Trophoblast cell (in vitro differentiated cells and primary cell): Measurements from ENCODE around the gene MPZL3.
"Not testable (repeated sequence)": the region's sequence is repeated elsewhere in the genome, so short reads cannot be mapped to it uniquely, and the experiment has no call there.

ENCODE experiments used
- DNase-seq, 2 donors: peaks; one replicate each; pipeline ENCODE4 v3.0.0-alpha.2; 2016
- H2AFZ ChIP-seq: 2 replicates; pipeline ENCODE4 v1.6.1; 2013; ENCODE audit warnings: low read length, moderate library complexity, mild to moderate bottlenecking; ENCODE audit not compliant: insufficient read depth, poor library complexity
- H2AK5ac ChIP-seq: 2 replicates; pipeline ENCODE4 v1.6.1; 2013; ENCODE audit warnings: mild to moderate bottlenecking, low read length
- H2BK120ac ChIP-seq: 2 replicates; pipeline ENCODE4 v1.6.1; 2013; ENCODE audit warnings: low read length, mild to moderate bottlenecking, moderate library complexity; ENCODE audit not compliant: insufficient read depth, poor library complexity
- H2BK12ac ChIP-seq: 2 replicates; pipeline ENCODE4 v1.6.1; 2013; ENCODE audit warnings: mild to moderate bottlenecking, low read length, moderate library complexity
- H2BK5ac ChIP-seq: 2 replicates; pipeline ENCODE4 v1.6.1; 2013; ENCODE audit warnings: low read length, low read depth, moderate library complexity, mild to moderate bottlenecking; ENCODE audit not compliant: poor library complexity
- H3K14ac ChIP-seq: 2 replicates; pipeline ENCODE4 v1.6.1; 2013; ENCODE audit warnings: mild to moderate bottlenecking, low read length
- H3K18ac ChIP-seq: 2 replicates; pipeline ENCODE4 v1.6.1; 2013; ENCODE audit warnings: mild to moderate bottlenecking, low read length
- H3K23ac ChIP-seq: 2 replicates; pipeline ENCODE4 v1.6.1; 2013; ENCODE audit warnings: low read length
- H3K27ac ChIP-seq: 2 replicates; pipeline ENCODE4 v1.5.1; 2013; ENCODE audit warnings: low read depth, mild to moderate bottlenecking, inconsistent platforms, low read length, moderate library complexity
- H3K27me3 ChIP-seq: 2 replicates; pipeline ENCODE4 v1.6.1; 2013; ENCODE audit warnings: inconsistent platforms, mild to moderate bottlenecking, low read length, moderate library complexity; ENCODE audit not compliant: insufficient read depth
- H3K36me3 ChIP-seq, 2 experiments: 1 replicate in 1 of 2; 2 replicates in 1 of 2; pipeline ENCODE4 v1.6.1; 2013; ENCODE audit warnings: low read length in 2 of 2, mild to moderate bottlenecking in 2 of 2, moderate library complexity in 1 of 2; ENCODE audit not compliant: insufficient read depth in 2 of 2, control insufficient read depth in 1 of 2
- H3K4ac ChIP-seq: 2 replicates; pipeline ENCODE4 v1.6.1; 2013; ENCODE audit warnings: low read depth, mild to moderate bottlenecking, low read length, moderate library complexity
- H3K4me1 ChIP-seq, 2 experiments: 1 replicate in 1 of 2; 2 replicates in 1 of 2; pipeline ENCODE4 v1.6.1; 2013; ENCODE audit warnings: low read length in 2 of 2, mild to moderate bottlenecking in 2 of 2, moderate library complexity in 1 of 2; ENCODE audit not compliant: insufficient read depth in 2 of 2, control insufficient read depth in 1 of 2
- H3K4me2 ChIP-seq: 2 replicates; pipeline ENCODE4 v1.6.1; 2013; ENCODE audit warnings: inconsistent platforms, mild to moderate bottlenecking, low read length, moderate library complexity
- H3K4me3 ChIP-seq: 2 replicates; pipeline ENCODE4 v1.5.1; 2013; ENCODE audit warnings: mild to moderate bottlenecking, low read depth, low read length, inconsistent platforms
- H3K79me1 ChIP-seq: one replicate; pipeline ENCODE4 v1.6.1; 2013; ENCODE audit warnings: low read length
- H3K79me2 ChIP-seq: 2 replicates; pipeline ENCODE4 v1.6.1; 2013; ENCODE audit warnings: low read length, mild to moderate bottlenecking; ENCODE audit not compliant: control insufficient read depth, insufficient read depth, poor library complexity
- H3K9ac ChIP-seq: 2 replicates; pipeline ENCODE4 v1.6.1; 2013; ENCODE audit warnings: mild to moderate bottlenecking, low read length
- H3K9me3 ChIP-seq: 2 replicates; pipeline ENCODE4 v1.6.1; 2013; ENCODE audit warnings: low read depth, mild to moderate bottlenecking, control low read depth, inconsistent platforms, low read length; ENCODE audit not compliant: insufficient read depth
- H4K12ac ChIP-seq: 2 replicates; pipeline ENCODE4 v1.6.1; 2013; ENCODE audit warnings: low read depth, mild to moderate bottlenecking, low read length, moderate library complexity
- H4K8ac ChIP-seq: 2 replicates; pipeline ENCODE4 v1.6.1; 2013; ENCODE audit warnings: low read depth, mild to moderate bottlenecking, low read length, moderate library complexity
- H4K91ac ChIP-seq: one replicate; pipeline ENCODE4 v1.6.1; 2013; ENCODE audit warnings: low read depth, mild to moderate bottlenecking, low read length, moderate library complexity
- WGBS: extraction: QIAGEN DNeasy Blood & Tissue Kit; methylation state at CpG from one replicate; pipeline ENCODE4 v1.1.7; 2013; ENCODE audit warnings: missing lambda C conversion rate; ENCODE audit not compliant: insufficient read length, insufficient coverage; ENCODE audit errors: extremely low coverage; 5-methylcytosine and 5-hydroxymethylcytosine counted together

MPZL3 gene

GRCh38 chr11:118194835-118195627 is 57.1 kb downstream of the MPZL3 start:
- Histone ChIP-seq H2BK120ac (no peak overlapping the region), H3K79me1 (no peaks in the 10 kb centered on the region), H4K91ac (no peak overlapping the region), H3K4me1 (no peaks in the 10 kb centered on the region), H2AK5ac (no peak overlapping the region), H4K12ac (no peak overlapping the region), H3K9ac (no peak overlapping the region), H3K18ac (no peak overlapping the region), H3K9me3 (no peaks in the 10 kb centered on the region), H2AFZ (no peak overlapping the region), H3K4me2 (no peak overlapping the region), H3K4me3 (no peak overlapping the region), H3K23ac (no peak overlapping the region), H3K14ac (no peak overlapping the region), H3K36me3 (no peaks in the 10 kb centered on the region), H2BK5ac (no peak overlapping the region), H3K4ac (no peak overlapping the region), H4K8ac (no peak overlapping the region), H3K27me3 (no peaks in the 10 kb centered on the region), H2BK12ac (no peak overlapping the region), H3K27ac (no peak overlapping the region), H3K79me2 (no peaks in the 10 kb centered on the region)
- DNase-seq = no peak
- WGBS = no CpG with 5 or more reads among the region's 10 CpGs

- H2BK12ac ChIP-seq = no peak overlapping the region
- no CpG with 5 or more reads among the region's 6 CpGs for WGBS
- no peak overlapping the region for H2AFZ ChIP-seq
Measured at GRCh38 chr11:118193910-118194566, 58.1 kb downstream of the MPZL3 start.

GRCh38 chr11:118192817-118193216 is 59.3 kb downstream of the MPZL3 start:
- H3K79me2 ChIP-seq, H3K23ac ChIP-seq, H4K12ac ChIP-seq, H4K91ac ChIP-seq, H3K18ac ChIP-seq, DNase-seq, H3K4ac ChIP-seq, H3K4me1 ChIP-seq, H3K4me2 ChIP-seq, H2AK5ac ChIP-seq, H3K79me1 ChIP-seq, H2AFZ ChIP-seq, H2BK120ac ChIP-seq, H3K9me3 ChIP-seq, H3K9ac ChIP-seq, H3K14ac ChIP-seq, H3K27ac ChIP-seq, H3K36me3 ChIP-seq, H4K8ac ChIP-seq, H2BK12ac ChIP-seq, H2BK5ac ChIP-seq, H3K4me3 ChIP-seq, H3K27me3 ChIP-seq: not testable (repeated sequence)
- no CpG with 5 or more reads among the region's 5 CpGs for WGBS

More at GRCh38 chr11:118193910-118194566, 58.1 kb downstream of the MPZL3 start:
- Histone ChIP-seq H3K4me3 (no peak overlapping the region), H4K91ac (no peak overlapping the region), H2BK5ac (no peak overlapping the region), H3K9ac (no peak overlapping the region), H3K27me3 (no peaks in the 10 kb centered on the region), H3K23ac (no peak overlapping the region), H3K79me1 (no peaks in the 10 kb centered on the region), H2BK120ac (no peak overlapping the region), H3K36me3 (no peaks in the 10 kb centered on the region), H3K4ac (no peak overlapping the region), H3K14ac (no peak overlapping the region), H3K27ac (no peak overlapping the region), H4K12ac (no peak overlapping the region), H3K79me2 (no peaks in the 10 kb centered on the region), H2AK5ac (no peak overlapping the region), H4K8ac (no peak overlapping the region), H3K9me3 (no peaks in the 10 kb centered on the region), H3K18ac (no peak overlapping the region), H3K4me2 (no peak overlapping the region), H3K4me1 (no peaks in the 10 kb centered on the region)
- no peak for DNase-seq

- not testable (repeated sequence) for H2BK120ac ChIP-seq, H2AK5ac ChIP-seq, H3K9ac ChIP-seq, H3K27ac ChIP-seq, H3K4me1 ChIP-seq, H4K8ac ChIP-seq, H3K23ac ChIP-seq, H3K14ac ChIP-seq, H2AFZ ChIP-seq, H3K36me3 ChIP-seq, H3K4me3 ChIP-seq, H3K79me2 ChIP-seq, DNase-seq, H3K9me3 ChIP-seq, H3K79me1 ChIP-seq, H4K12ac ChIP-seq, H4K91ac ChIP-seq, H3K18ac ChIP-seq, H3K4me2 ChIP-seq, H3K27me3 ChIP-seq, H2BK12ac ChIP-seq, H2BK5ac ChIP-seq, H3K4ac ChIP-seq
- WGBS = no CpG with 5 or more reads among the region's 2 CpGs
Measured at GRCh38 chr11:118190942-118191506, 61.1 kb downstream of the MPZL3 start.
